WTC11 (cell line): ENCODE data around the gene SEBOX. TPM values are rescaled to one million over a fixed set of nuclear protein-coding genes. Genes with fewer than 3 reads are reported as not detected.

Source experiments
- ATAC-seq: fragments of 200-7000 bp; cut with Tn5 transposase; 2 replicates; pipeline ENCODE4 v1.10.0; 2021; ENCODE audit warnings: mild to moderate bottlenecking, moderate library complexity
- CTCF ChIA-PET: fragments of 300-600 bp; sonication (Branson Sonifier 250); formaldehyde crosslinking; loops from one replicate; lab custom pipeline; 2021; ENCODE audit warnings: antibody characterized with exemption; lab: Charles Lee
- POLR2A ChIA-PET: fragments of 350-600 bp; sonication (Branson Sonifier 250); formaldehyde crosslinking; loops from one replicate; lab custom pipeline; 2021; ENCODE audit warnings: antibody characterized with exemption; lab: Charles Lee
- DNase-seq: peaks from one replicate; pipeline ENCODE4 v3.0.0; 2021; ENCODE audit warnings: low spot score
- H3K27ac Mint-ChIP-seq: 2 replicates; pipeline ENCODE4 v1.8.0; 2021; ENCODE audit warnings: mixed read lengths
- H3K27me3 Mint-ChIP-seq: 2 replicates; pipeline ENCODE4 v1.8.0; 2021; ENCODE audit warnings: low read depth, mild to moderate bottlenecking, moderate library complexity, mixed read lengths
- H3K36me3 Mint-ChIP-seq: 2 replicates; pipeline ENCODE4 v1.8.0; 2021; ENCODE audit warnings: mixed read lengths
- H3K4me1 Mint-ChIP-seq: 2 replicates; pipeline ENCODE4 v1.8.0; 2022; ENCODE audit warnings: mixed read lengths
- H3K4me3 Mint-ChIP-seq: 2 replicates; pipeline ENCODE4 v1.8.0; 2021; ENCODE audit warnings: mild to moderate bottlenecking, moderate library complexity, mixed read lengths
- H3K9me3 Mint-ChIP-seq: 2 replicates; pipeline ENCODE4 v1.8.0; 2021; ENCODE audit warnings: mixed read lengths
- ATF1 ChIP-seq: sonication (generic); formaldehyde crosslinking; IDR thresholded peaks from 2 replicates; pipeline ENCODE4 v1.8.1; 2023; ENCODE audit warnings: mild to moderate bottlenecking, moderate library complexity, missing genetic modification reagents
- ESRRA ChIP-seq: sonication (generic); formaldehyde crosslinking; IDR thresholded peaks from 2 replicates; pipeline ENCODE4 v1.8.1; 2022; ENCODE audit warnings: mild to moderate bottlenecking, missing genetic modification reagents, borderline replicate concordance
- FOXJ3 ChIP-seq: sonication (generic); formaldehyde crosslinking; IDR thresholded peaks from 2 replicates; pipeline ENCODE4 v1.9.0; 2021; ENCODE audit warnings: missing genetic modification reagents, mild to moderate bottlenecking, borderline replicate concordance
- GABPB1 ChIP-seq: sonication (generic); formaldehyde crosslinking; IDR thresholded peaks from 2 replicates; pipeline ENCODE4 v1.8.1; 2023; ENCODE audit warnings: mild to moderate bottlenecking, missing genetic modification reagents
- GRHL2 ChIP-seq: fragments of 250-450 bp; sonication (Bioruptor Pico); IDR thresholded peaks from 2 replicates; pipeline ENCODE4 v1.8.0; 2022; ENCODE audit warnings: mild to moderate bottlenecking, moderate library complexity; ENCODE audit not compliant: insufficient replicate concordance, severe bottlenecking
- GTF2I ChIP-seq: fragments of 250-450 bp; sonication (Bioruptor Pico); conservative IDR thresholded peaks from 2 replicates; pipeline ENCODE4 v1.4.0; 2021; ENCODE audit warnings: mild to moderate bottlenecking
- HMGA2 ChIP-seq: fragments of 250-450 bp; sonication (Bioruptor Pico); IDR thresholded peaks from 2 replicates; pipeline ENCODE4 v1.4.0; 2021; ENCODE audit warnings: mild to moderate bottlenecking, moderate library complexity
- IRF2 ChIP-seq: sonication (generic); formaldehyde crosslinking; IDR thresholded peaks from 2 replicates; pipeline ENCODE4 v1.8.0; 2022; ENCODE audit warnings: low read depth, missing genetic modification reagents, borderline replicate concordance
- JAZF1 ChIP-seq: fragments of 250-450 bp; sonication (Bioruptor Pico); IDR thresholded peaks from 2 replicates; pipeline ENCODE4 v1.9.0; 2021; ENCODE audit warnings: moderate library complexity, mild to moderate bottlenecking, inconsistent platforms
- KAT7 ChIP-seq: sonication (generic); formaldehyde crosslinking; IDR thresholded peaks from 2 replicates; pipeline ENCODE4 v1.8.1; 2023; ENCODE audit warnings: missing genetic modification reagents, mild to moderate bottlenecking, borderline replicate concordance
- MAX ChIP-seq: sonication (generic); formaldehyde crosslinking; IDR thresholded peaks from 2 replicates; pipeline ENCODE4 v1.8.0; 2022; ENCODE audit warnings: mild to moderate bottlenecking, missing genetic modification reagents
- NFYB ChIP-seq: sonication (generic); formaldehyde crosslinking; conservative IDR thresholded peaks from 2 replicates; pipeline ENCODE4 v1.8.0; 2022; ENCODE audit warnings: low read depth, missing genetic modification reagents
- PRRX2 ChIP-seq: fragments of 250-450 bp; sonication (Bioruptor Pico); IDR thresholded peaks from 2 replicates; pipeline ENCODE4 v1.8.0; 2021; ENCODE audit warnings: mild to moderate bottlenecking
- RELA ChIP-seq: sonication (generic); formaldehyde crosslinking; IDR thresholded peaks from 2 replicates; pipeline ENCODE4 v1.8.1; 2022; ENCODE audit warnings: missing genetic modification reagents, mild to moderate bottlenecking, borderline replicate concordance
- SP1 ChIP-seq: sonication (generic); formaldehyde crosslinking; conservative IDR thresholded peaks from 2 replicates; pipeline ENCODE4 v1.8.1; 2022; ENCODE audit warnings: missing genetic modification reagents
- TP53 ChIP-seq: sonication (generic); formaldehyde crosslinking; IDR thresholded peaks from 2 replicates; pipeline ENCODE4 v1.8.1; 2023; ENCODE audit warnings: mild to moderate bottlenecking, missing genetic modification reagents
- USF1 ChIP-seq: sonication (generic); formaldehyde crosslinking; IDR thresholded peaks from 2 replicates; pipeline ENCODE4 v1.8.0; 2022; ENCODE audit warnings: mild to moderate bottlenecking, missing genetic modification reagents
- ZNF138 ChIP-seq: sonication (generic); formaldehyde crosslinking; conservative IDR thresholded peaks from 2 replicates; pipeline ENCODE4 v1.8.1; 2022; ENCODE audit warnings: mild to moderate bottlenecking, moderate library complexity, missing genetic modification reagents
- ZNF219 ChIP-seq: sonication (generic); formaldehyde crosslinking; IDR thresholded peaks from 2 replicates; pipeline ENCODE4 v1.8.0; 2023; ENCODE audit warnings: missing genetic modification reagents, mild to moderate bottlenecking, borderline replicate concordance
- ZNF232 ChIP-seq: sonication (generic); formaldehyde crosslinking; IDR thresholded peaks from 2 replicates; pipeline ENCODE4 v1.8.0; 2022; ENCODE audit warnings: mild to moderate bottlenecking, missing genetic modification reagents
- ZNF317 ChIP-seq: sonication (generic); formaldehyde crosslinking; IDR thresholded peaks from 2 replicates; pipeline ENCODE4 v1.8.1; 2023; ENCODE audit warnings: low read depth, mild to moderate bottlenecking, moderate library complexity, missing genetic modification reagents, borderline replicate concordance
- ZNF416 ChIP-seq: fragments of 250-450 bp; sonication (Bioruptor Pico); IDR thresholded peaks from 2 replicates; pipeline ENCODE4 v1.9.0; 2021; ENCODE audit warnings: mild to moderate bottlenecking, inconsistent platforms
- total RNA-seq: library from RNA; stranded (reverse); gene quantifications from 3 replicates; pipeline ENCODE4 v1.2.3, GENCODE V29; 2021
- TF ChIP-seq, protein P1 (sequence below): fragments of 250-450 bp; sonication (Bioruptor Pico); IDR thresholded peaks from 2 replicates; pipeline ENCODE4 v1.8.0; 2021; ENCODE audit warnings: mild to moderate bottlenecking
- TF ChIP-seq, protein P2 (sequence below): fragments of 250-450 bp; sonication (Bioruptor Pico); IDR thresholded peaks from 2 replicates; pipeline ENCODE4 v1.9.0; 2021; ENCODE audit warnings: mild to moderate bottlenecking
- TF ChIP-seq, protein P3 (sequence below): fragments of 250-450 bp; sonication (Bioruptor Pico); IDR thresholded peaks from 2 replicates; pipeline ENCODE4 v1.9.0; 2021; ENCODE audit warnings: mild to moderate bottlenecking
- TF ChIP-seq, protein P4 (sequence below): sonication (generic); formaldehyde crosslinking; IDR thresholded peaks from 2 replicates; pipeline ENCODE4 v1.8.1; 2023; ENCODE audit warnings: mild to moderate bottlenecking, missing genetic modification reagents, moderate library complexity
- TF ChIP-seq, protein P5 (sequence below): sonication (generic); formaldehyde crosslinking; IDR thresholded peaks from 2 replicates; pipeline ENCODE4 v1.8.1; 2022; ENCODE audit warnings: mild to moderate bottlenecking, moderate library complexity, missing genetic modification reagents
- TF ChIP-seq, protein P6 (sequence below): sonication (generic); formaldehyde crosslinking; IDR thresholded peaks from 2 replicates; pipeline ENCODE4 v1.8.0; 2023; ENCODE audit warnings: mild to moderate bottlenecking, missing genetic modification reagents
- TF ChIP-seq, protein P7 (sequence below): sonication (generic); formaldehyde crosslinking; IDR thresholded peaks from 2 replicates; pipeline ENCODE4 v1.8.1; 2023; ENCODE audit warnings: mild to moderate bottlenecking, missing genetic modification reagents

The SEBOX gene
- total RNA-seq, 1 experiment from 2014 or later, result not detected

DNA sequence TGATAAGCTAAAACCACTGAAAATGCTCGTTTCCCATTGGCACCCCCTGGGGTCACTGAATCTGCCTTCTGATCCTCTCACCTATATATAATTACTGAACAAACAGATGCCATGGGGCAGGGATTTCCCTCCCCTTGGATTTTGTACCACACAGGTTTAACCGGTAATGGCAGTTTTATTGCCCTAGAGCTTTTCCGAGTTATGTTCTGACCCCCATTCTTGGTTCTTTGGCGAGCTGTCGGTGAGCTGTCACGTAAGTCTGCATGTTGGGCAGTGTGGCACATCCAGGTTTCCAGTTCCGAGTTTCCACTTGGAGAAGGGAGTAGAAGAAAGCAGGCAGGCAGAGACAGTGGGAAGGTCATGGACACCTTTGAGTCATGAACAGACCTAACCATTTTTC lies 38.9 kb downstream of the SEBOX start:
- CTCF ChIA-PET, result interaction anchor here (1.3 kb wide), 1 partner anchor 9 kb away, joined by 4 read pairs; the partner anchor contains the start of genes IFT20 and TNFAIP1
- peaks cover 18% of the 10 kb centered on the region for H3K4me1 Mint-ChIP-seq
- POLR2A ChIA-PET, result interaction anchor here (1.2 kb wide), 1 partner anchor 9 kb away, joined by 4 read pairs; the partner anchor contains the start of genes IFT20 and TNFAIP1

DNA sequence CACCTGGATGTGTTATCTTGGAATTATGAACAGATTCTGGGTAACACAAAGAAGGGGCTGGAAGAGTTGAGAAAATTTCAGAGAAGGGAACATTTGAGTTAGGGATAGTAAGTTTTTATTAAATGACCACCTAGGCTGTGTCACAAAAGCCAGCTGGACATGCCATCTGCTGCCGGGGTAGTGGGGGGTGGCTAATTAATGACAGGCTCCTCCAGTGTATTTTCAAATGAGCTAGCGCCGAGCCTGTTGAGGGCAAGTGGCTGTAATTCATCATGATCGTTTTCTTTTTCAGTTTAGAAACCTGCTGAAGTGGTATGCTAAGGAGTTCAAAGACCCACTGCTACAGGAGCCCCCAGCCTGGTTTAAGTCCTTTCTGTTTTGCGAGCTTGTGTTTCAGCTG lies 39.8 kb downstream of the SEBOX start:
- POLR2A ChIA-PET, result interaction anchor here (1.2 kb wide), 1 partner anchor 10 kb away, joined by 4 read pairs; the partner anchor contains the start of genes IFT20 and TNFAIP1
- H3K9me3 Mint-ChIP-seq, result no peaks in the 10 kb centered on the region
- DNase-seq (no peak), ATAC-seq (no peak)
- CTCF ChIA-PET, result interaction anchor here (1.3 kb wide), 1 partner anchor 10 kb away, joined by 4 read pairs; the partner anchor contains the start of genes IFT20 and TNFAIP1
- no peaks in the 10 kb centered on the region for H3K27me3 Mint-ChIP-seq
- H3K4me1 Mint-ChIP-seq, result peaks cover 27% of the 10 kb centered on the region
- peak overlapping the region; percentile 84 for H3K27ac Mint-ChIP-seq
- no peak overlapping the region for H3K4me3 Mint-ChIP-seq
- peaks cover 47% of the 10 kb centered on the region for H3K36me3 Mint-ChIP-seq
- TF ChIP-seq, protein P1, sequence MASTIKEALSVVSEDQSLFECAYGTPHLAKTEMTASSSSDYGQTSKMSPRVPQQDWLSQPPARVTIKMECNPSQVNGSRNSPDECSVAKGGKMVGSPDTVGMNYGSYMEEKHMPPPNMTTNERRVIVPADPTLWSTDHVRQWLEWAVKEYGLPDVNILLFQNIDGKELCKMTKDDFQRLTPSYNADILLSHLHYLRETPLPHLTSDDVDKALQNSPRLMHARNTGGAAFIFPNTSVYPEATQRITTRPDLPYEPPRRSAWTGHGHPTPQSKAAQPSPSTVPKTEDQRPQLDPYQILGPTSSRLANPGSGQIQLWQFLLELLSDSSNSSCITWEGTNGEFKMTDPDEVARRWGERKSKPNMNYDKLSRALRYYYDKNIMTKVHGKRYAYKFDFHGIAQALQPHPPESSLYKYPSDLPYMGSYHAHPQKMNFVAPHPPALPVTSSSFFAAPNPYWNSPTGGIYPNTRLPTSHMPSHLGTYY (CRISPR knock-in tag), result no peak
- TF ChIP-seq ZNF317 (CRISPR knock-in tag) (no peak), ZNF138 (CRISPR knock-in tag) (no peak), HMGA2 (CRISPR knock-in tag) (no peak), KAT7 (CRISPR knock-in tag) (no peak), ZNF416 (CRISPR knock-in tag) (no peak), PRRX2 (CRISPR knock-in tag) (no peak), USF1 (no peak), GTF2I (CRISPR knock-in tag) (no peak), ZNF232 (CRISPR knock-in tag) (no peak), GRHL2 (no peak)
- TF ChIP-seq, protein P2, sequence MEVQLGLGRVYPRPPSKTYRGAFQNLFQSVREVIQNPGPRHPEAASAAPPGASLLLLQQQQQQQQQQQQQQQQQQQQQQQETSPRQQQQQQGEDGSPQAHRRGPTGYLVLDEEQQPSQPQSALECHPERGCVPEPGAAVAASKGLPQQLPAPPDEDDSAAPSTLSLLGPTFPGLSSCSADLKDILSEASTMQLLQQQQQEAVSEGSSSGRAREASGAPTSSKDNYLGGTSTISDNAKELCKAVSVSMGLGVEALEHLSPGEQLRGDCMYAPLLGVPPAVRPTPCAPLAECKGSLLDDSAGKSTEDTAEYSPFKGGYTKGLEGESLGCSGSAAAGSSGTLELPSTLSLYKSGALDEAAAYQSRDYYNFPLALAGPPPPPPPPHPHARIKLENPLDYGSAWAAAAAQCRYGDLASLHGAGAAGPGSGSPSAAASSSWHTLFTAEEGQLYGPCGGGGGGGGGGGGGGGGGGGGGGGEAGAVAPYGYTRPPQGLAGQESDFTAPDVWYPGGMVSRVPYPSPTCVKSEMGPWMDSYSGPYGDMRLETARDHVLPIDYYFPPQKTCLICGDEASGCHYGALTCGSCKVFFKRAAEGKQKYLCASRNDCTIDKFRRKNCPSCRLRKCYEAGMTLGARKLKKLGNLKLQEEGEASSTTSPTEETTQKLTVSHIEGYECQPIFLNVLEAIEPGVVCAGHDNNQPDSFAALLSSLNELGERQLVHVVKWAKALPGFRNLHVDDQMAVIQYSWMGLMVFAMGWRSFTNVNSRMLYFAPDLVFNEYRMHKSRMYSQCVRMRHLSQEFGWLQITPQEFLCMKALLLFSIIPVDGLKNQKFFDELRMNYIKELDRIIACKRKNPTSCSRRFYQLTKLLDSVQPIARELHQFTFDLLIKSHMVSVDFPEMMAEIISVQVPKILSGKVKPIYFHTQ (CRISPR knock-in tag), result no peak
- TF ChIP-seq, protein P3, sequence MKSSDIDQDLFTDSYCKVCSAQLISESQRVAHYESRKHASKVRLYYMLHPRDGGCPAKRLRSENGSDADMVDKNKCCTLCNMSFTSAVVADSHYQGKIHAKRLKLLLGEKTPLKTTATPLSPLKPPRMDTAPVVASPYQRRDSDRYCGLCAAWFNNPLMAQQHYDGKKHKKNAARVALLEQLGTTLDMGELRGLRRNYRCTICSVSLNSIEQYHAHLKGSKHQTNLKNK, result no peak
- TF ChIP-seq, protein P4, sequence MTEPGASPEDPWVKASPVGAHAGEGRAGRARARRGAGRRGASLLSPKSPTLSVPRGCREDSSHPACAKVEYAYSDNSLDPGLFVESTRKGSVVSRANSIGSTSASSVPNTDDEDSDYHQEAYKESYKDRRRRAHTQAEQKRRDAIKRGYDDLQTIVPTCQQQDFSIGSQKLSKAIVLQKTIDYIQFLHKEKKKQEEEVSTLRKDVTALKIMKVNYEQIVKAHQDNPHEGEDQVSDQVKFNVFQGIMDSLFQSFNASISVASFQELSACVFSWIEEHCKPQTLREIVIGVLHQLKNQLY, result no peak
- TF ChIP-seq, protein P5, sequence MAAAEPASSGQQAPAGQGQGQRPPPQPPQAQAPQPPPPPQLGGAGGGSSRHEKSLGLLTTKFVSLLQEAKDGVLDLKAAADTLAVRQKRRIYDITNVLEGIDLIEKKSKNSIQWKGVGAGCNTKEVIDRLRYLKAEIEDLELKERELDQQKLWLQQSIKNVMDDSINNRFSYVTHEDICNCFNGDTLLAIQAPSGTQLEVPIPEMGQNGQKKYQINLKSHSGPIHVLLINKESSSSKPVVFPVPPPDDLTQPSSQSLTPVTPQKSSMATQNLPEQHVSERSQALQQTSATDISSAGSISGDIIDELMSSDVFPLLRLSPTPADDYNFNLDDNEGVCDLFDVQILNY (CRISPR knock-in tag), result no peak
- TF ChIP-seq, protein P6, sequence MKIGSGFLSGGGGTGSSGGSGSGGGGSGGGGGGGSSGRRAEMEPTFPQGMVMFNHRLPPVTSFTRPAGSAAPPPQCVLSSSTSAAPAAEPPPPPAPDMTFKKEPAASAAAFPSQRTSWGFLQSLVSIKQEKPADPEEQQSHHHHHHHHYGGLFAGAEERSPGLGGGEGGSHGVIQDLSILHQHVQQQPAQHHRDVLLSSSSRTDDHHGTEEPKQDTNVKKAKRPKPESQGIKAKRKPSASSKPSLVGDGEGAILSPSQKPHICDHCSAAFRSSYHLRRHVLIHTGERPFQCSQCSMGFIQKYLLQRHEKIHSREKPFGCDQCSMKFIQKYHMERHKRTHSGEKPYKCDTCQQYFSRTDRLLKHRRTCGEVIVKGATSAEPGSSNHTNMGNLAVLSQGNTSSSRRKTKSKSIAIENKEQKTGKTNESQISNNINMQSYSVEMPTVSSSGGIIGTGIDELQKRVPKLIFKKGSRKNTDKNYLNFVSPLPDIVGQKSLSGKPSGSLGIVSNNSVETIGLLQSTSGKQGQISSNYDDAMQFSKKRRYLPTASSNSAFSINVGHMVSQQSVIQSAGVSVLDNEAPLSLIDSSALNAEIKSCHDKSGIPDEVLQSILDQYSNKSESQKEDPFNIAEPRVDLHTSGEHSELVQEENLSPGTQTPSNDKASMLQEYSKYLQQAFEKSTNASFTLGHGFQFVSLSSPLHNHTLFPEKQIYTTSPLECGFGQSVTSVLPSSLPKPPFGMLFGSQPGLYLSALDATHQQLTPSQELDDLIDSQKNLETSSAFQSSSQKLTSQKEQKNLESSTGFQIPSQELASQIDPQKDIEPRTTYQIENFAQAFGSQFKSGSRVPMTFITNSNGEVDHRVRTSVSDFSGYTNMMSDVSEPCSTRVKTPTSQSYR (CRISPR knock-in tag), result no peak

More for the DNA sequence above, 38.9 kb downstream of the SEBOX start:
- DNase-seq (no peak), ATAC-seq (no peak)
- H3K27me3 Mint-ChIP-seq, result no peaks in the 10 kb centered on the region
- no peak for TF ChIP-seq IRF2 (CRISPR knock-in tag)
- TF ChIP-seq FOXJ3 (CRISPR knock-in tag), result no peak
- no peak for TF ChIP-seq TP53
- TF ChIP-seq SP1 (CRISPR knock-in tag), result no peak
- TF ChIP-seq RELA (CRISPR knock-in tag), result no peak
- TF ChIP-seq ESRRA, result no peak
- TF ChIP-seq, protein P7, sequence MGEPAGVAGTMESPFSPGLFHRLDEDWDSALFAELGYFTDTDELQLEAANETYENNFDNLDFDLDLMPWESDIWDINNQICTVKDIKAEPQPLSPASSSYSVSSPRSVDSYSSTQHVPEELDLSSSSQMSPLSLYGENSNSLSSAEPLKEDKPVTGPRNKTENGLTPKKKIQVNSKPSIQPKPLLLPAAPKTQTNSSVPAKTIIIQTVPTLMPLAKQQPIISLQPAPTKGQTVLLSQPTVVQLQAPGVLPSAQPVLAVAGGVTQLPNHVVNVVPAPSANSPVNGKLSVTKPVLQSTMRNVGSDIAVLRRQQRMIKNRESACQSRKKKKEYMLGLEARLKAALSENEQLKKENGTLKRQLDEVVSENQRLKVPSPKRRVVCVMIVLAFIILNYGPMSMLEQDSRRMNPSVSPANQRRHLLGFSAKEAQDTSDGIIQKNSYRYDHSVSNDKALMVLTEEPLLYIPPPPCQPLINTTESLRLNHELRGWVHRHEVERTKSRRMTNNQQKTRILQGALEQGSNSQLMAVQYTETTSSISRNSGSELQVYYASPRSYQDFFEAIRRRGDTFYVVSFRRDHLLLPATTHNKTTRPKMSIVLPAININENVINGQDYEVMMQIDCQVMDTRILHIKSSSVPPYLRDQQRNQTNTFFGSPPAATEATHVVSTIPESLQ (CRISPR knock-in tag), result no peak
- no peak for TF ChIP-seq ATF1 (CRISPR knock-in tag)
- TF ChIP-seq JAZF1 (CRISPR knock-in tag), result no peak
- no peak for TF ChIP-seq MAX
- no peak for TF ChIP-seq ZNF219 (CRISPR knock-in tag)
- TF ChIP-seq GABPB1 (CRISPR knock-in tag), result no peak
- no peak for TF ChIP-seq NFYB
- no peak overlapping the region for H3K4me3 Mint-ChIP-seq
- H3K9me3 Mint-ChIP-seq, result no peaks in the 10 kb centered on the region
- H3K36me3 Mint-ChIP-seq, result peaks cover 39% of the 10 kb centered on the region
- H3K27ac Mint-ChIP-seq, result no peak overlapping the region
